ENCODE measurements around the gene EARS2.
A peak's percentile ranks its signal among the peaks of the same experiment; 100 is the strongest.

EARS2 gene

DNA sequence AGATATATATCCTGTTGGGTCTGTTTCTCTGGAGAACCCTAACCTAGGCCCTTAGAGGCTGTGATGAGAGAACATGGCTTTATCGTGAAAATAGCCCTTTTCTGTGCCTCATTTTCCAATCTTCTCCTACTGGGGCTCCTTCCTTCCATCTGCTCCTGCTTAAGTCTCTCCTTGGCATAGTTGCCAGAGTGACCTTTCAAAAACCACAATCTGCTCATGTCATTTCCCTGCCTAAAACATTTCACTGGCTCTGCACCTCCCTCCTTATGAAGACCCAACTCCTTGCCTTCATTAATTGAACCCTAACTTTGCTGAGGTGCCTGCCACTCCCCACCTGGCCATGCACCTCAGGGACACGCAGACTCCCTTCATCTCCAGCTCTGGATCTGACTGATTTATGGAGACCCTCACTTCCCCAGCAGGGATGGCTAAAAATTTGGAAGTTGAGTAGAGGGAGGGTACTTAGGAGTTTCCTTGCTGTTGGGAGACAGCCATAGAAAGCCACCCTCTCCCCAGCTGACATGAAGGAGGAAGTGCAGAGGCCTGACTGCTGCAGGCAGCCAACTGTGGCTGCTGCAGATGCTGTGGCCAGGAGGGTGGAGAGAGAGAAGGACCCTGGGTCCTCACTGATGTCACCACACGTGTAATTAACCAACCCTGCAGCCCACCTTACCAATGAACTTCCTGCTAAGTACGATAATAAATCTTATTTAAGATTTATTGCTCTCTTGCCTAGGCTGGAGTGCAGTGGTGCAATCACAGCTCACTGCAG is 40.6 kb downstream of the EARS2 start:
- peak overlapping the region; percentile 17; the same call in 1 of the 2 replicates for H3K9ac ChIP-seq (ENCODE audit: low read length)
- H3K36me3 ChIP-seq (ENCODE audit: insufficient read depth, low read length) = peaks cover 19% of the 10 kb centered on the region
- H3K9me2 ChIP-seq (ENCODE audit: low read depth, low read length) = no peaks in the 10 kb centered on the region
- H3K79me2 ChIP-seq (ENCODE audit: insufficient read depth, low read length) = no peaks in the 10 kb centered on the region
- no peak overlapping the region for H2AFZ ChIP-seq (ENCODE audit: low read length)
- TF ChIP-seq EZH2 (IDR thresholded peaks at IDR 0.05; ENCODE audit: borderline replicate concordance, low read length) = no peak
- TF ChIP-seq, protein P1, sequence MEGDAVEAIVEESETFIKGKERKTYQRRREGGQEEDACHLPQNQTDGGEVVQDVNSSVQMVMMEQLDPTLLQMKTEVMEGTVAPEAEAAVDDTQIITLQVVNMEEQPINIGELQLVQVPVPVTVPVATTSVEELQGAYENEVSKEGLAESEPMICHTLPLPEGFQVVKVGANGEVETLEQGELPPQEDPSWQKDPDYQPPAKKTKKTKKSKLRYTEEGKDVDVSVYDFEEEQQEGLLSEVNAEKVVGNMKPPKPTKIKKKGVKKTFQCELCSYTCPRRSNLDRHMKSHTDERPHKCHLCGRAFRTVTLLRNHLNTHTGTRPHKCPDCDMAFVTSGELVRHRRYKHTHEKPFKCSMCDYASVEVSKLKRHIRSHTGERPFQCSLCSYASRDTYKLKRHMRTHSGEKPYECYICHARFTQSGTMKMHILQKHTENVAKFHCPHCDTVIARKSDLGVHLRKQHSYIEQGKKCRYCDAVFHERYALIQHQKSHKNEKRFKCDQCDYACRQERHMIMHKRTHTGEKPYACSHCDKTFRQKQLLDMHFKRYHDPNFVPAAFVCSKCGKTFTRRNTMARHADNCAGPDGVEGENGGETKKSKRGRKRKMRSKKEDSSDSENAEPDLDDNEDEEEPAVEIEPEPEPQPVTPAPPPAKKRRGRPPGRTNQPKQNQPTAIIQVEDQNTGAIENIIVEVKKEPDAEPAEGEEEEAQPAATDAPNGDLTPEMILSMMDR (IDR thresholded peaks at IDR 0.05; ENCODE audit: low read length) = no peak
- H3K27ac ChIP-seq (ENCODE audit: low read depth, low read length, poor library complexity, severe bottlenecking) = peak overlapping the region; percentile 95
- H4K20me1 ChIP-seq (ENCODE audit: insufficient read depth, low read length) = no peaks in the 10 kb centered on the region
- peaks cover 59% of the 10 kb centered on the region for H3K4me1 ChIP-seq (ENCODE audit: insufficient read depth, low read length, severe bottlenecking)
- no peaks in the 10 kb centered on the region for H3K27me3 ChIP-seq (ENCODE audit: insufficient read depth, low read length)
- H3F3A ChIP-seq (ENCODE audit: insufficient read depth, low read length) = peaks cover 8% of the 10 kb centered on the region; the same call in 1 of the 2 replicates
- H3K9me3 ChIP-seq (ENCODE audit: low read length) = no peaks in the 10 kb centered on the region
- no peak overlapping the region for H3K4me2 ChIP-seq (ENCODE audit: low read length)
- H3K4me3 ChIP-seq (ENCODE audit: low read depth, low read length, poor library complexity, severe bottlenecking) = no peak overlapping the region

DNA sequence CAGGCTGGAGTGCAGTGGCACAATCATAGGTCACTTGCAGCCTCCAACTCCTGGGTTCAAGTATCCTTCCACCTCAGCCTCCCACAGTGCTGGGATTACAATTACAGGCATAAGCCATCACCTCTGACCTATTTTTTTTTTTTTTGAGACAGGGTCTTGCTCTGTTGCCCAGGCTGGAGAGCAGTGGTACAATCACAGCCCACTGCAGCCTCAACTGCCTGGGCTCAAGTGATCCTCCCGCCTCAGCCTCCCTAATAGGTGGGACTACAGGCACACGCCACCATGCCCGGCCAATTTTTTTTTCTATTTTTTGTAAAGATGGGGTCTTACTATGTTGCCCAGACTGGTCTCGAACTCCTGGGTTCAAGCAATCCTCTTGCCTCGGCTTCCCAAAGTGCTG is 41.3 kb downstream of the EARS2 start:
- H3F3A ChIP-seq (ENCODE audit: insufficient read depth, low read length) = peaks cover 9% of the 10 kb centered on the region; the same call in 1 of the 2 replicates
- no peak overlapping the region for H3K4me2 ChIP-seq (ENCODE audit: low read length)

DNA sequence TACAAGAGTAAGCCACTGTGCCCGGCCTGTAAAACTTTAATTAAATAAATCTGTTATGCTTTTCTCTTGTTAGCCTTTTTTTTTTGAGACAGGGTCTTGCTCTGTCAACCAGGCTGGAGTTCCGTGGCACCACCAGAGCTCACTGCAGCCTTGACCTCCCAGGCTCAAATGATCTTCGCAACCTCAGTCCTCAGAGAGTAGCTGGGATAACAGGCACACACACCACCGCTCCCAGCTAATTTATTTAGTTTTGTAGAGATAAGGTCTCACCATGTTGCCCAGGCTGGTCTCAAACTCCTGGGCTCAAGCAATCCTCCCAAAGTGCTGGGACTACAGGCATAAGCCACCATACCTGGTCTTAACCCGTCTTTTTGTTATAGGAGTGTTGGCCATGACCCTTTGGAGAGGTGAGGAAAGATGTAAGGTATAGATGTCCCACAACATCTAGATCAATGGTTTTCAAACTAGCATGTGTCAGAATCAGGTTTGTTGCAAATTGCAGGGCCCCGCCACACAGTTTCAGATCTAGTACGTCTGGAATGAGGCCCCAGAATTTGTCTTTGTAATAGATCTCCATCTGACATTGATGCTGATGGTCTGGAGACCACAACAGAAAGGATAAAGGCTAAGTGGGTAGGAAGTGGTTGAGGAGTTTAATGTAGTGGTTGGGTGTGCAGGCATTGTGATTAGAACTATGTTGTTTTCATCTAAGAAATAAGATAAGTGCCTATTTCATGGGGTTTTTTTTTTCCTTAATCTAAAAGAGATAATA is 42.6 kb downstream of the EARS2 start:
- H3F3A ChIP-seq (ENCODE audit: insufficient read depth, low read length) = peaks cover 9% of the 10 kb centered on the region; the same call in 1 of the 2 replicates
- H3K36me3 ChIP-seq (ENCODE audit: insufficient read depth, low read length) = peaks cover 5% of the 10 kb centered on the region; the same call in 1 of the 2 replicates
- no peaks in the 10 kb centered on the region for H4K20me1 ChIP-seq (ENCODE audit: insufficient read depth, low read length)
- no peaks in the 10 kb centered on the region for H3K9me2 ChIP-seq (ENCODE audit: low read depth, low read length)
- H3K4me2 ChIP-seq (ENCODE audit: low read length) = no peak overlapping the region
- H3K9ac ChIP-seq (ENCODE audit: low read length) = no peak overlapping the region
- no peak overlapping the region for H2AFZ ChIP-seq (ENCODE audit: low read length)
- H3K4me1 ChIP-seq (ENCODE audit: insufficient read depth, low read length, severe bottlenecking) = peaks cover 52% of the 10 kb centered on the region
- no peak for TF ChIP-seq EZH2 (IDR thresholded peaks at IDR 0.05; ENCODE audit: borderline replicate concordance, low read length)
- TF ChIP-seq, protein P1 (IDR thresholded peaks at IDR 0.05; ENCODE audit: low read length) = no peak
- H3K27ac ChIP-seq (ENCODE audit: low read depth, low read length, poor library complexity, severe bottlenecking) = no peak overlapping the region
- peaks cover 3% of the 10 kb centered on the region for H3K79me2 ChIP-seq (ENCODE audit: insufficient read depth, low read length)
- no peak overlapping the region for H3K4me3 ChIP-seq (ENCODE audit: low read depth, low read length, poor library complexity, severe bottlenecking)
- H3K9me3 ChIP-seq (ENCODE audit: low read length) = no peaks in the 10 kb centered on the region
- no peaks in the 10 kb centered on the region for H3K27me3 ChIP-seq (ENCODE audit: insufficient read depth, low read length)

More for the DNA sequence above, 41.3 kb downstream of the EARS2 start:
- Histone ChIP-seq H3K27me3 (ENCODE audit: insufficient read depth, low read length) (no peaks in the 10 kb centered on the region), H3K27ac (ENCODE audit: low read depth, low read length, poor library complexity, severe bottlenecking) (peak overlapping the region; percentile 95), H3K9me3 (ENCODE audit: low read length) (no peaks in the 10 kb centered on the region), H4K20me1 (ENCODE audit: insufficient read depth, low read length) (no peaks in the 10 kb centered on the region), H3K79me2 (ENCODE audit: insufficient read depth, low read length) (no peaks in the 10 kb centered on the region), H3K9me2 (ENCODE audit: low read depth, low read length) (no peaks in the 10 kb centered on the region), H3K36me3 (ENCODE audit: insufficient read depth, low read length) (peaks cover 16% of the 10 kb centered on the region; the same call in 1 of the 2 replicates), H3K9ac (ENCODE audit: low read length) (no peak overlapping the region), H3K4me3 (ENCODE audit: low read depth, low read length, poor library complexity, severe bottlenecking) (no peak overlapping the region), H2AFZ (ENCODE audit: low read length) (no peak overlapping the region), H3K4me1 (ENCODE audit: insufficient read depth, low read length, severe bottlenecking) (peaks cover 60% of the 10 kb centered on the region)
- TF ChIP-seq EZH2 (IDR thresholded peaks at IDR 0.05; ENCODE audit: borderline replicate concordance, low read length) = no peak
- TF ChIP-seq, protein P1 (IDR thresholded peaks at IDR 0.05; ENCODE audit: low read length) = no peak

All from OCI-LY1 (cell line).